ENCODE measurements around the gene CARD11.
"Not testable (repeated sequence)": the region's sequence is repeated elsewhere in the genome, so short reads cannot be mapped to it uniquely, and the experiment has no call there.

The CARD11 gene

DNA sequence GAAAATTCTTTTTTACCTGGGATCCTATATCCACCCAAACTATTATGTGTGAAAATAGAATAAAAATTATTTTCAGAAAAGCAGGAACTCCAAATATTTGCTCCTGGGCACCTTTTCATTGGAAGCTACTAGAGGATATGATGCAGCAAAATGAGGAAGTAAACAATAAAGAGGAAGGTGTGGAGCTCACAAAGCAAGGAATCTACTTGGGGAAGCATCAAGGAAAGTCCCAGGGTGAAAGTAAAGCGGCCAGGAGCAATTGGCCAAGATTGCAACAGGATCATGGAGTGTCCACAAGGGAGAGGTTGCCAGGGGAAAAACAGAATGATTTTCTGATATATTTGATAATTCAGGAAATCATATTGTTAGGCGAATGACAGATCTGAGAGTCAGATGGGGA, 80.8 kb downstream of the CARD11 start:
- no peak for DNase-seq (ENCODE audit: low spot score)

GRCh38 chr7:2959828-2960599, 83.7 kb downstream of the CARD11 start:
- DNase-seq (ENCODE audit: low spot score): no peak

DNA sequence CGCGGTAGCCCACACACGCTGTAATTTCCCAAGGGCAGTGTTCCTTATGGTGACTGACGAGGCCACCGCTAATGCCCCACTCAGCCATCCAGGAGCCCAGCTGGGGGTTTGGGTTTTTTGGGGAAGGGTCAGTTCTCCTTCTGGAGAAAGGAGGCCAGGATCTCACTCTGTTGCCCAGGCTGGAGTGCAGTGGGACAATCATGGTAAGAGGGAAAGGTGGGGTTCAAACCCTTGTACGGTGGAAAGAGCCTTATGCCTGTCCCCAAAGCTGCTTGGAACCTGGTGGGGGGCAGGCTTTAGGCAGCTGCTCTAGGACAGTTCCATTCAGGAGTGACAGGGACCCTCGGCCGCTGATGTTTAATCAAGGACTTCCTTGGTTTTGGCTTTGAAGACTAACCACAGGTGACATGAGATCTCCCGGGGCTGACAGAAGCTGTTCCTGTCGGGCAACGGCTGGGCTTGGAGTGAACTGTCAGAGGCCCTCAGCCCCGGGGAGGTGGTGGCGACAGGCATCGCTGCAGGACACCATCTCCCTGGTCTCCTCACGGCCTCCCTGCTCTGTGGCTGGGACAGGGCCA, 84.5 kb downstream of the CARD11 start:
- DNase-seq (ENCODE audit: low spot score): no peak

DNA sequence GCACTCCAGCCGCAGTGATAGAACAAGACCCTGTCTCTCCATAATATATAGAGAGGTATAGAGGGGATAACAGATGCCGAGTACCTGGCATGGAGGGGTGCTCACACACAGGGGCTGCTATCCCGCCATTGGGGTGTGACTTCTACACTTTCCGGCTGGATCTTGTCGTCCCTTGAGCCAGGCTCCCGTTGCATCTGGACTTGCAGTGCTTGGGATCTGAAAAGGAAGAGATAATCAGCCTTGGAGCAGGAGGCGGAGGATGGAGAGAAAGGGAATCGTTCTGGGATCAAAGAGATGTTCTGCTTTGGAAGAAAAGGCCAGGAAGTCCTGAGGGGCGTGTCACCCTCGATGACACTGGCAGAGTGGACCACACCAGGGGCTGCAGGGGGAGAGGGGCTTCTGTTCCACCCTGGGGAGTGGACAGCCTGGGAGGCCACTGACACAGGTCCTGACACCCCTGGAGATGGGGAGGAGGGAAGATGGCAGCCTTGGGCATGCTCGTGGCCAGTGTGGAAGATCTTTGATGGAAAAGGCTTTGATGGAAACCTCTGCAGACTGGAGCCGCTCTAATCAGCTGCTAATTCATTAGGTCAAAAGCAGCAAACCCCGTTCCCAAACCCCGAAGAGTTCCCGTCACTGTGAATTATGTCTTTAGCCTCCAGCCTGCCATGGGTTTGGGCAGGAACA, 85.1 kb downstream of the CARD11 start:
- no peak for DNase-seq (ENCODE audit: low spot score)

DNA sequence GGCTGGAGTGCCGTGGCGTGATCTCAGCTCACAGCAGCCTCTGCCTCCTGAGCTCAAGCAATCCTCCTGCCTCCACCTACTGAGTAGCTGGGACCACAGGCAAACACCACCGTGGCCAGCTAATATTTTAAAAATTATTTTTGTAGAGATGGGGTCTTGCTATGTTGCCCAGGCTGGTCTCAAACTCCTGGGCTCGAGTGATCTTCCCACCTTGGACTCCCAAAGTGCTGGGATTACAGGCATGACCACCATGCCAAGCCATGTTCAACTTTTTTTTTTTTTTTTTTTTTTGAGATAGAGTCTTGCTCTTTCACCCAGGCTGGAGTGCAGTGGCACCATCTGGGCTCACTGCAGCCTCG, 86.3 kb downstream of the CARD11 start:
- not testable (repeated sequence) for DNase-seq (ENCODE audit: low spot score)

DNA sequence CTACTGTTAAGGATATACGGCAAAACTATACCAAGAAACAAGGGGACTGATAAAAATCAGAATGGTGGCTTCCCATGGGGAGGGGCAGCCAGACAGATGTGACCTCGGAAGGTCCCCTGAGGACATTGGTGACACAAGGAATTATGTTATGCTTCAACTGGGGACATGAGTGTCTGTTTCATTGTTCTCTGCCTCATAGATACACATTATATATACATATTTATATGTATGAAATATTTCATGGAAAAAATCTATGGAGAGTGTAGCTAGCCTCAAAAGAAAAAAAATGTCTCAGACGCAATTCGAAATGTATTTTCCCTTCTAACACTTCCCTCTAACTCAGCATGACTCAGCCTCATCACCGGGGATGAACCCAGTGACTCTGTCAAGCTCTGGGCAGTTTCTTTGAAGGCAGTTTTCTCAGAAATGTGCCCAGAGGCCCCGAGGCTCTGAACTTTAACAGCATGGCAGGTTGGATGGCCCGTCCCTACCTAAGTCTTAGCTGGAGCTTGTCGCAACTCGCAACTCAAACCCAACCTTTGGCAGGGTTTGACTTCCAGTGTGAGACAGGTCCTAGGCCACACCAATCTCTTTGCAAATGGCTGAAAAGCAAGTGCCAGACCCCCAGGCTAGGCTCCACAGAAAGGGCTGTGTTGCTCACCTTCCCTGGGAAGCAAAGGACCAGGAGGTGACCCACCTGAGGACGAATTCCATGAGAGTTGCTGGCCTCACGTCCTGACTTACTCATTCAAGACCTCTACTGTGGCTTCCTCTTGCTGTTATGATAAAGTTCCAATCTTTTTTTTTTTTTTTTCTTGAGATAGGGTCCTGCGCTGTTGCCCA, 86.9 kb downstream of the CARD11 start:
- DNase-seq (ENCODE audit: low spot score): no peak

GRCh38 chr7:2956076-2956475, 87.6 kb downstream of the CARD11 start:
- DNase-seq (ENCODE audit: low spot score): no peak

- no peak for DNase-seq (ENCODE audit: low spot score)
Observed at GRCh38 chr7:2955269-2955668, 88.4 kb downstream of the CARD11 start.

GRCh38 chr7:2954433-2954853, 89.2 kb downstream of the CARD11 start:
- no peak for DNase-seq (ENCODE audit: low spot score)

GRCh38 chr7:2953588-2954407, 89.9 kb downstream of the CARD11 start:
- no peak for DNase-seq (ENCODE audit: low spot score)

DNA sequence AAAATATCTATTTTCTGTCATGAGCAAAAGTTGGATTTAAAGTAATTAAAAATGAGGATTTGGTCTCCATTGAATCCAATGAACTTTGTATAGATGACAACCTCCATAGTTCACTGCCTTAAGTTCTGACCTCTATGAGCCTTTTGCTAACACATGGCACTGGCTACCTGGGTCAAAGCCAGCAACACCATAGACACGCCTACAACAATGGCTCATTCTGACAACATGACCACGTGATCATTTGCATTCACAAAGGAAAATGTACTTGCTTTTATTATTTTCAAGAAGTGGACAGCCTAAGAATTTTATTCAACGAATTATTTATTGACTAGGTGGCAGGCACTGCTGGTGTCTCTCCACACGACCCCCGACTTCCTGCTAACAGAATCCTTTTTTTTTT, 90.6 kb downstream of the CARD11 start:
- DNase-seq (ENCODE audit: low spot score): no peak

- DNase-seq (ENCODE audit: low spot score): no peak
Observed at GRCh38 chr7:2952316-2952715, 91.4 kb downstream of the CARD11 start.

GRCh38 chr7:2950578-2950977, 93.1 kb downstream of the CARD11 start:
- DNase-seq (ENCODE audit: low spot score): no peak

DNA sequence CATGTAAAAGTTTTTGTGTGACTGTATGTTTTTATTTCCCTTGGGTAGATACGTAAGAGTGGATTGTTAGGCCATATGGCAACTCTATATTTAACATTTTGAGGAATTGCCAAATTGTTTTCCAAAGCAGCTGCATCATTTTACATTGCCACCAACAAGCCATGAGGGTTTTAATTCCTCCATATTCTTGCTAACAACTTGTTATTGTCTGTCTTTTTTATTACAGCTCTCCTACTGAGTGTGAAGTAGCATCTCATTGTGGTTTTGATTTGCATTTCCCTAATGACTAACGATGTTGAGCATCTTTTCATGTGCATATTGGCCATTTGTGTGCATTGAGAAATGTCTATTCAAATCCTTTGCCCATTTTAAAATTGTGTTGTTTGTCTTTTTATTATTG, 94.9 kb downstream of the CARD11 start:
- no peak for DNase-seq (ENCODE audit: low spot score)

- DNase-seq (ENCODE audit: low spot score): no peak
Observed at GRCh38 chr7:2947058-2947780, 96.4 kb downstream of the CARD11 start.

DNA sequence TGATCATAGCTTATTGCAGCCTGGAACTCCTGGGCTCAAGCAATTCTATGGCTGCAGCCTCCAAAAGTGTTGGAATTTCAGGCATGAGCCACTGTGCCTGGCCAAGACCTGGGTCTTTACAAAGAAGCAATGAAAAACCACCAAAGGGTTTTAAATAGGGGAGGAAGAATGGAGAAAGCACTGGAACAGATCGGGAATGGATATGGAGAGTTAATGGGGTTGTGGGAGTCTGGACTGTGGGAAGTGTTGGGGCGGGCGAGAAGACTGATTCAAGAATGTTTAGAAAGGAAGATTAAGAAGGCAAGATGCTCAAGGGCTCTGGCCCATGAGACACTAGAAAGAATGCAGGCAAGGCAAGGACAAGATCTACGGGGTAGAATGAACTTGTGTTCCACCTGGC, 98.5 kb downstream of the CARD11 start:
- DNase-seq (ENCODE audit: low spot score): no peak

GRCh38 chr7:2944739-2945138, 98.9 kb downstream of the CARD11 start:
- DNase-seq (ENCODE audit: low spot score): no peak

DNA sequence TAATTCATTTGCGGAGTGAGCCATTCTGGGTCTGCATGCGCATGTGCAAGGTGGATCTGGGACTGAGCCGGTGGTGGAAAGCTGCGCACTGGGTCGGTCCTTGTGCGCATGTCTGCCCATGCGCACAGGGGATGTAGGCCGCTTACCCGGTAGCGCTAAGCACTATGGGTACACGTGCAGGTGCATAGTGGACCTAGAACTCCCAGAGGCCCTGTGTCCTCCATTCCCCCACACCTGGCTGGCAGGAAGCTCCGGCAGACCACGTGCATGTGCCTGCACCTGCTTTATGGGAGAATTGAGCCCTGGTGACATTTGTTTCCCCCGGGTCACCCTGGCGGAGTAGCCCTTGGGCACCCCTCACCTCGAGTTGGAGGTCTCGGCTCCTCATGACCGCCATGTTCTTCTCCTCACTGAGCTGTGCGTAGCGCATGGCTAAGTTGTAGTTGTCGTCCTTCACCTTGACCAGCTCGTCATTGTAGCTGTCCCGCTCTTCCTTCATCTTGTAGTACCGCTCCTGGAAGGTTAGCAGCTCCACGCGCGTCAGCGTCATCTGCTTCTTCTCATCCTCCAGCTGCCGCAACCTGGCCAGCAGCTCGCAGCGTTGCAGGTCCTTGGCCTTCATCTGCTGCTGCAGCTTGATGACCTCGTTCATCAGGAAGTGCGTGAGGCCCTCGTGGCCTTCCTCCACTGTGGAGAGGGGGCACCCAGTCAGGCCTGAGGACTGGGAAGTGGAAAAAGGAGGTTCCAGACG, 99.6 kb downstream of the CARD11 start:
- no peak for DNase-seq (ENCODE audit: low spot score)

DNA sequence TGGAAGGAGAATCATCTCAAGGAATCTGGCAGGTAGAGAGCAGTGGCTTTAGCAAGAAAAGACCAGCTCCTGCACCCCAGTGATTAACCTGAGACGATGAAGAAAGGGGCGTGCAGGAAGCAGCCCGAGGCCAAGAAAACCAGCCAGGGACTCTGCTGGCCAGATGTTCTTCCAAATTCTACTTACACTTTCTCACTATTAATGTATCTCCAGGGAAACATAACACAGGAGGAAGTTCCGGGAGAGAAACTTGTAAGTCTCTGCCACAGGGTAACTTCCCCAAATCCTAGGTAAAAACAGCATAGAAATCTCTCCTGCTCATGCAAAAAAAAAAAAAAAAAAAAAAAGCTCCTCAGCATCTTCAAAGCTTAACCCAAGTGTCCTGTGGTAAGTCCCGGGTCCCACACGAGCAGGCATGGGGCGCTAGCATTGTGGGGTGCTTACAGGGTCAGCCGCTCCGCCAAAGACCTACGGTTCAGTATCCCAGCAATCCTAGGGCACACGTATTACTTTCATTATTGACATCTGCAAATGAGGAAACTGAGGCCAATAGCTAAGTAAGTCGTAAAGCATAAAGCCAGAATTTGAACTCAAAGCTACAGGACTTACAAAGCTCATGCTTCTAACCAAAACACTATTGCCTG, 102.3 kb downstream of the CARD11 start:
- no peak for DNase-seq (ENCODE audit: low spot score)

DNA sequence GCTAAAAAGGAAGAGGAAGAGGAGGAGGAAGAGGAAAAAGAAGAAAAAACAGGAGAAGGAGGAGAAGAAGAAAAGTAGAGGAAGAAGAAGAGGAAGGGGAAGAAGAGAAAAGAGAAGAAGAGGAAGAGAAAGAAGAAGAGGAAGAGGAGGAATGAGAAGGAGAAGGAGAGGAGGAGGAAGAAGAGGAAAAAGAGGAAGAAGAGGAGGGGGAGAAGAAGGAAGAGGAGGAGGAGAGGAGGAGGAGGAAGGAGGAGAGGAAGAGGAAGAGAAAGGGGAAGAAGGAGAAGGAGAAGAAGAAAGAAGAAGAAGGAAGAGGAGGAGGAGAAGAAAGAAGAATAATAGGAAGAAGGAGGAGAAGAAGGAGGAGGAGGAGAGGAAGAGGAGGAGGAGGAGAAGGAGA, 103.2 kb downstream of the CARD11 start:
- no peak for DNase-seq (ENCODE audit: low spot score)

All from HuH-7 (cell line).